ENCODE results near the gene LRRC56.

DNA sequence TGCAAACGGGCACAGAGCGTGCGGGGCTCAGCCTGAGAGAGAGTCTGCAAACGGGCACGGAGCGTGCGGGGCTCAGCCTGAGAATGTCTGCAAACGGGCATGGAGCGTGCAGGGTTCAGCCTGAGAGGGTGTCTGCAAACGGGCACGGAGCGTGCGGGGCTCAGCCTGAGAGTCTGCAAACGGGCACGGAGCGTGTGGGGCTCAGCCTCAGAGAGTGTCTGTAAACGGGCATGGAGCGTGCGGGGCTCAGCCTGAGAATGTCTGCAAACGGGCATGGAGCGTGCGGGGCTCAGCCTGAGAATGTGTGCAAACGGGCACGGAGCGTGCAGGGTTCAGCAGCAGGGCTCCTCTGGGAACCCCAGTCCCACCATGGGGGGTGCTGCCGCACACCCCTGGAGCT is 52.5 kb downstream of the LRRC56 start:
- TF ChIP-seq, protein P1, sequence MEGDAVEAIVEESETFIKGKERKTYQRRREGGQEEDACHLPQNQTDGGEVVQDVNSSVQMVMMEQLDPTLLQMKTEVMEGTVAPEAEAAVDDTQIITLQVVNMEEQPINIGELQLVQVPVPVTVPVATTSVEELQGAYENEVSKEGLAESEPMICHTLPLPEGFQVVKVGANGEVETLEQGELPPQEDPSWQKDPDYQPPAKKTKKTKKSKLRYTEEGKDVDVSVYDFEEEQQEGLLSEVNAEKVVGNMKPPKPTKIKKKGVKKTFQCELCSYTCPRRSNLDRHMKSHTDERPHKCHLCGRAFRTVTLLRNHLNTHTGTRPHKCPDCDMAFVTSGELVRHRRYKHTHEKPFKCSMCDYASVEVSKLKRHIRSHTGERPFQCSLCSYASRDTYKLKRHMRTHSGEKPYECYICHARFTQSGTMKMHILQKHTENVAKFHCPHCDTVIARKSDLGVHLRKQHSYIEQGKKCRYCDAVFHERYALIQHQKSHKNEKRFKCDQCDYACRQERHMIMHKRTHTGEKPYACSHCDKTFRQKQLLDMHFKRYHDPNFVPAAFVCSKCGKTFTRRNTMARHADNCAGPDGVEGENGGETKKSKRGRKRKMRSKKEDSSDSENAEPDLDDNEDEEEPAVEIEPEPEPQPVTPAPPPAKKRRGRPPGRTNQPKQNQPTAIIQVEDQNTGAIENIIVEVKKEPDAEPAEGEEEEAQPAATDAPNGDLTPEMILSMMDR (conservative IDR thresholded peaks at IDR 0.05 in 1 of 2, IDR thresholded peaks at IDR 0.05 in 1 of 2; ENCODE audit: low read depth in 1 of 2, low read length in 2 of 2) = no peak
- TF ChIP-seq EZH2 (IDR thresholded peaks at IDR 0.05; ENCODE audit: low read length, missing control alignments) = no peak

Data from fibroblast of lung (primary cell).